ENCODE results near the gene DNAJC24.

- no peak for TF ChIP-seq ZNF384 (IDR thresholded peaks at IDR 0.05)
- TF ChIP-seq TARDBP (IDR thresholded peaks at IDR 0.05): no peak
- no peak for TF ChIP-seq ELF4 (IDR thresholded peaks at IDR 0.05)
- no peak for TF ChIP-seq BHLHE40 (IDR thresholded peaks at IDR 0.05; ENCODE audit: borderline replicate concordance)
Observed at GRCh38 chr11:31355131-31355530, 14.5 kb upstream of the DNAJC24 start.
